Panc1 (cell line): ENCODE measurements around the gene MOV10L1. TPM values are rescaled to one million over a fixed set of nuclear protein-coding genes. Genes with fewer than 3 reads are reported as not detected.
"Not testable (repeated sequence)": the region's sequence is repeated elsewhere in the genome, so short reads cannot be mapped to it uniquely, and the experiment has no call there.

Source experiments
- ATAC-seq: fragments of 200-7000 bp; cut with Tn5 transposase; 2 replicates; pipeline ENCODE4 v1.9.1; 2020; ENCODE audit warnings: mild to moderate bottlenecking, moderate library complexity
- BruUV-seq: library from RNA; stranded (reverse); fragments of 400-500 nt; replicated peaks from 2 replicates; lab custom pipeline; 2021; lab: Mats Ljungman, UMichigan
- CTCF ChIA-PET: fragments of 300-600 bp; sonication (Branson Sonifier 250); formaldehyde crosslinking; loops from one replicate; lab custom pipeline; 2022; ENCODE audit warnings: antibody characterized with exemption; lab: Charles Lee
- POLR2A ChIA-PET: fragments of 300-600 bp; sonication (Branson Sonifier 250); formaldehyde crosslinking; loops from one replicate; lab custom pipeline; 2022; ENCODE audit warnings: antibody characterized with exemption; lab: Charles Lee
- DNase-seq: peaks from one replicate; pipeline ENCODE4 v3.0.0-alpha.2; 2010; ENCODE audit warnings: low read depth, low spot score
- H3K27ac ChIP-seq: 2 replicates; pipeline ENCODE4 v1.5.1; 2011; ENCODE audit warnings: mild to moderate bottlenecking, low read length, inconsistent platforms
- H3K27me3 ChIP-seq: fragments of 200-500 bp; sonication (Bioruptor generic); 2 replicates; pipeline ENCODE4 v1.6.0; 2014; ENCODE audit warnings: low read length, inconsistent platforms; ENCODE audit not compliant: control insufficient read depth, insufficient read depth
- H3K36me3 ChIP-seq: fragments of 200-500 bp; sonication (Bioruptor generic); 2 replicates; pipeline ENCODE4 v1.5.1; 2014; ENCODE audit warnings: inconsistent platforms, mild to moderate bottlenecking, low read length, moderate library complexity; ENCODE audit not compliant: control insufficient read depth, insufficient read depth
- H3K4me1 ChIP-seq: 2 replicates; pipeline ENCODE4 v1.5.1; 2011; ENCODE audit warnings: inconsistent platforms, mild to moderate bottlenecking, low read length, moderate library complexity; ENCODE audit not compliant: control insufficient read depth, insufficient read depth
- H3K4me3 ChIP-seq, 2 experiments: 2 replicates each; pipeline ENCODE4 v1.5.1; 2011 to 2012; ENCODE audit warnings: low read depth in 2 of 2, low read length in 2 of 2, mild to moderate bottlenecking in 2 of 2, inconsistent platforms in 1 of 2, moderate library complexity in 1 of 2
- H3K9me3 ChIP-seq: fragments of 200-500 bp; sonication (Bioruptor generic); 2 replicates; pipeline ENCODE4 v1.5.1; 2014; ENCODE audit warnings: low read depth, mild to moderate bottlenecking, inconsistent platforms, low read length, moderate library complexity; ENCODE audit not compliant: control insufficient read depth, insufficient read depth
- POLR2AphosphoS5 ChIP-seq: IDR thresholded peaks from 2 replicates; pipeline ENCODE4 v1.6.1; 2012; ENCODE audit warnings: mild to moderate bottlenecking, low read depth, low read length, moderate library complexity
- REST ChIP-seq, 2 experiments: IDR thresholded peaks; 2 replicates each; pipeline ENCODE4 v1.6.1; 2011 to 2012; ENCODE audit warnings: low read depth in 2 of 2, control low read depth in 1 of 2, low read length in 1 of 2, mild to moderate bottlenecking in 1 of 2, moderate library complexity in 1 of 2; ENCODE audit not compliant: insufficient read depth in 1 of 2
- SIN3A ChIP-seq: IDR thresholded peaks from 2 replicates; pipeline ENCODE4 v1.6.1; 2012; ENCODE audit warnings: low read depth, mild to moderate bottlenecking, low read length, moderate library complexity, borderline replicate concordance; ENCODE audit not compliant: insufficient read depth
- TCF7L2 ChIP-seq: IDR thresholded peaks from 2 replicates; pipeline ENCODE4 v1.6.1; 2011; ENCODE audit warnings: mild to moderate bottlenecking, low read depth, low read length, inconsistent platforms
- in situ Hi-C: cut with HindIII; loops from 2 replicates; pipeline ENCODE4 v1.10.0; 2016; ENCODE audit warnings: low sequenced_read_pairs, low pct_unique_long_range_greater_than_20kb
- intact Hi-C: fragments of 100-400 bp; cut with micrococcal nuclease; formaldehyde crosslinking; loops from one replicate; pipeline ENCODE4 v1.10.0; 2022; ENCODE audit not compliant: unreplicated experiment
- total RNA-seq: library from RNA; stranded (reverse); gene quantifications from one replicate; pipeline ENCODE4 v1.2.1, GENCODE V29; 2021; ENCODE audit not compliant: unreplicated experiment
- TF ChIP-seq, protein P1 (sequence below): fragments of 450-650 bp; IDR thresholded peaks from 2 replicates; pipeline ENCODE4 v1.5.1; 2017; ENCODE audit warnings: mild to moderate bottlenecking

Gene MOV10L1
- total RNA-seq, 1 experiment from 2014 or later = 0.10 TPM

DNA sequence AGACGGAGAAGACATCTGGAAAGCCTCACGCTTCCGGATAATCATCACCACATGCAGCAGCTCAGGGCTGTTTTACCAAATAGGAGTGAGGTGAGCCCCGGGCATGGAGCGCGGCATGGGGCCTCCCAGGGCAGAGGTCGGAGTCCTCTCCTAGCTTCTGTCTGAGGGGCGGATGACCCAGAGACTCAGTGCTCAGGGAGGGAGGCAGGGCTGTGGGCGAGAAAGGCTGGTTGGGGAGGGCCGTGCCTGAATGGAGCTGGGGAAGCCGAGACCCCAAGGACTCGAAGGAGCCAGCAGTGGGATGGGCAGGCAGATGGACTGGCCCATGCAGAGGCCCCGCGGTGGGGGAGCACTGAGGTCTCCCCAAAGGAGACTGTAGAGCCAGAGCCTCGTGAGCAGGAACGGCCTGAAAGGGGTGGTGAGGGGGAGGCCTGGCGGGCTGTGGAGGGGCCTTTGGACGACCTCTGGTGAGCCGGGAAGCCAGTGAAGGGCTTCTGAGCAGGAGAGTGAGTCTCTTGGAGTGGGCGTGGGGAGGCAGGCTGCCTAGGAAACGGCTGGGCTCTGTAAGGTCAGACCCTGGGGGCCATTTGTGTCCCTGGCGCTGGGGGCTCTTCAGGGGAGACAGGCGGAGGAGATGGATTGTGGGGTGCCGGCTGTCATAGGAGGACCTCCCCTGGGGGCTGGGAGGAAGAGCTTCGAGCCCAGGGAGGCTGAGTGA, 56.1 kb downstream of the MOV10L1 start:
- DNase-seq (no peak), ATAC-seq (no peak)
- intact Hi-C loops (loop anchor here (5.0 kb wide), 1 partner anchor 46 kb away; no protein-coding TSS in a partner anchor), in situ Hi-C loops (no loop called here)
- TF ChIP-seq, protein P1, sequence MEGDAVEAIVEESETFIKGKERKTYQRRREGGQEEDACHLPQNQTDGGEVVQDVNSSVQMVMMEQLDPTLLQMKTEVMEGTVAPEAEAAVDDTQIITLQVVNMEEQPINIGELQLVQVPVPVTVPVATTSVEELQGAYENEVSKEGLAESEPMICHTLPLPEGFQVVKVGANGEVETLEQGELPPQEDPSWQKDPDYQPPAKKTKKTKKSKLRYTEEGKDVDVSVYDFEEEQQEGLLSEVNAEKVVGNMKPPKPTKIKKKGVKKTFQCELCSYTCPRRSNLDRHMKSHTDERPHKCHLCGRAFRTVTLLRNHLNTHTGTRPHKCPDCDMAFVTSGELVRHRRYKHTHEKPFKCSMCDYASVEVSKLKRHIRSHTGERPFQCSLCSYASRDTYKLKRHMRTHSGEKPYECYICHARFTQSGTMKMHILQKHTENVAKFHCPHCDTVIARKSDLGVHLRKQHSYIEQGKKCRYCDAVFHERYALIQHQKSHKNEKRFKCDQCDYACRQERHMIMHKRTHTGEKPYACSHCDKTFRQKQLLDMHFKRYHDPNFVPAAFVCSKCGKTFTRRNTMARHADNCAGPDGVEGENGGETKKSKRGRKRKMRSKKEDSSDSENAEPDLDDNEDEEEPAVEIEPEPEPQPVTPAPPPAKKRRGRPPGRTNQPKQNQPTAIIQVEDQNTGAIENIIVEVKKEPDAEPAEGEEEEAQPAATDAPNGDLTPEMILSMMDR = no peak
- no peak for TF ChIP-seq POLR2AphosphoS5
- no peak for TF ChIP-seq TCF7L2
- TF ChIP-seq SIN3A = no peak
- no peak for TF ChIP-seq REST (IDR thresholded peaks at IDR 0.05; ENCODE audit: insufficient read depth in 1 of 2, low read depth in 2 of 2, low read length in 1 of 2)
- BruUV-seq = no TSS peak
- CTCF ChIA-PET = interaction anchor here (0.6 to 0.7 kb wide), 2 partner anchors 76 to 186 kb away, joined by 3 read pairs; no protein-coding TSS in a partner anchor
- peaks cover 3% of the 10 kb centered on the region; the same call in 1 of the 2 replicates for H3K4me1 ChIP-seq
- no peaks in the 10 kb centered on the region for H3K36me3 ChIP-seq
- H3K9me3 ChIP-seq = no peaks in the 10 kb centered on the region
- no peaks in the 10 kb centered on the region for H3K27me3 ChIP-seq
- H3K27ac ChIP-seq = no peak overlapping the region
- H3K4me3 ChIP-seq = no peak overlapping the region
- POLR2A ChIA-PET = no interaction called here

GRCh38 chr22:50146439-50147238, 56.8 kb downstream of the MOV10L1 start:
- no peak overlapping the region for H3K4me3 ChIP-seq
- ATAC-seq (peak; percentile 75), DNase-seq (no peak)
- no peak overlapping the region for H3K27ac ChIP-seq
- POLR2A ChIA-PET = no interaction called here
- no peaks in the 10 kb centered on the region for H3K27me3 ChIP-seq
- H3K9me3 ChIP-seq = no peaks in the 10 kb centered on the region
- TF ChIP-seq POLR2AphosphoS5 = no peak
- TF ChIP-seq, protein P1 = peak; percentile 92
- intact Hi-C loops = loop anchor here (5.0 kb wide), 1 partner anchor 46 kb away; no protein-coding TSS in a partner anchor
- no TSS peak for BruUV-seq
- H3K36me3 ChIP-seq = no peaks in the 10 kb centered on the region
- H3K4me1 ChIP-seq = peaks cover 3% of the 10 kb centered on the region; the same call in 1 of the 2 replicates
- CTCF ChIA-PET = interaction anchor here (0.6 to 0.7 kb wide), 2 partner anchors 75 to 186 kb away, joined by 3 read pairs; no protein-coding TSS in a partner anchor
- in situ Hi-C loops = no loop called here

GRCh38 chr22:50147258-50148165, 57.7 kb downstream of the MOV10L1 start:
- H3K27me3 ChIP-seq, H3K9me3 ChIP-seq, H3K27ac ChIP-seq, BruUV-seq, POLR2A ChIA-PET, in situ Hi-C loops, H3K4me3 ChIP-seq, DNase-seq, ATAC-seq, H3K36me3 ChIP-seq, H3K4me1 ChIP-seq: not testable (repeated sequence)
- CTCF ChIA-PET = interaction anchor here (1.1 kb wide), 1 partner anchor 43 kb away, joined by 4 read pairs; no protein-coding TSS in a partner anchor
- intact Hi-C loops = loop anchor here (5.0 kb wide), 1 partner anchor 45 kb away; no protein-coding TSS in a partner anchor
